Keratinocyte (primary cell): ENCODE measurements around the gene MEGF11. TPM values are rescaled to one million over a fixed set of nuclear protein-coding genes. Genes with fewer than 3 reads are reported as not detected.

ENCODE experiments used
- DNase-seq: peaks from one replicate; pipeline ENCODE4 v3.0.0-alpha.2; 2011; ENCODE audit warnings: low read depth, missing footprints, low spot score
- FAIRE-seq: peaks from 2 replicates; lab custom pipeline; 2011; peaks lifted over from hg19 to GRCh38; lab: Jason Lieb, UNC
- H2AFZ ChIP-seq: 2 replicates; pipeline ENCODE4 v1.6.0; 2012; ENCODE audit warnings: low read length, control low read depth, inconsistent platforms; ENCODE audit not compliant: control insufficient read depth
- H3K27ac ChIP-seq: 2 replicates; pipeline ENCODE4 v1.5.1; 2011; ENCODE audit warnings: low read length; ENCODE audit not compliant: control insufficient read depth, insufficient read depth
- H3K27me3 ChIP-seq: 3 replicates; pipeline ENCODE4 v1.6.0; 2011; ENCODE audit warnings: low read length; ENCODE audit not compliant: control insufficient read depth, insufficient read depth; ENCODE audit errors: extremely low read depth
- H3K36me3 ChIP-seq, 2 experiments: 2 replicates in 1 of 2; 3 replicates in 1 of 2; pipeline ENCODE4 v1.5.1; 2011; ENCODE audit warnings: low read length in 2 of 2, mild to moderate bottlenecking in 1 of 2; ENCODE audit not compliant: control insufficient read depth in 2 of 2, insufficient read depth in 2 of 2; ENCODE audit errors: extremely low read depth in 1 of 2
- H3K4me1 ChIP-seq: 3 replicates; pipeline ENCODE4 v1.5.1; 2011; ENCODE audit warnings: low read length; ENCODE audit not compliant: control insufficient read depth, insufficient read depth; ENCODE audit errors: extremely low read depth
- H3K4me2 ChIP-seq: 3 replicates; pipeline ENCODE4 v1.6.0; 2011; ENCODE audit warnings: low read depth, low read length; ENCODE audit not compliant: control insufficient read depth, insufficient read depth; ENCODE audit errors: extremely low read depth
- H3K4me3 ChIP-seq, 3 experiments: fragments of 200-600 bp in 1 of 3; sonication (generic) in 1 of 3; 2 replicates in 2 of 3; 3 replicates in 1 of 3; pipeline ENCODE4 v1.5.1; 2011 to 2016; ENCODE audit warnings: low read length in 3 of 3, mild to moderate bottlenecking in 3 of 3, control low read depth in 2 of 3, inconsistent platforms in 1 of 3, low read depth in 1 of 3, mixed read lengths in 1 of 3, mixed run types in 1 of 3, moderate library complexity in 1 of 3; ENCODE audit not compliant: control insufficient read depth in 2 of 3, insufficient read depth in 2 of 3; ENCODE audit errors: extremely low read depth in 1 of 3
- H3K79me2 ChIP-seq: 2 replicates; pipeline ENCODE4 v1.6.0; 2012; ENCODE audit warnings: low read length; ENCODE audit not compliant: control insufficient read depth, insufficient read depth
- H3K9ac ChIP-seq: 3 replicates; pipeline ENCODE4 v1.6.0; 2011; ENCODE audit warnings: low read length; ENCODE audit not compliant: control insufficient read depth, insufficient read depth; ENCODE audit errors: extremely low read depth
- H3K9me1 ChIP-seq: 3 replicates; pipeline ENCODE4 v1.6.0; 2011; ENCODE audit warnings: low read length; ENCODE audit not compliant: control insufficient read depth, insufficient read depth; ENCODE audit errors: extremely low read depth
- H3K9me3 ChIP-seq: 2 replicates; pipeline ENCODE4 v1.5.1; 2012; ENCODE audit warnings: low read depth, low read length; ENCODE audit not compliant: control insufficient read depth
- H4K20me1 ChIP-seq: 3 replicates; pipeline ENCODE4 v1.6.0; 2011; ENCODE audit warnings: low read length; ENCODE audit not compliant: control insufficient read depth, insufficient read depth; ENCODE audit errors: extremely low read depth
- EZH2 ChIP-seq: IDR thresholded peaks from one replicate; pipeline ENCODE4 v1.6.1; 2012; ENCODE audit warnings: inconsistent platforms, mild to moderate bottlenecking, low read length, moderate library complexity
- dilution Hi-C: fragments of 300-500 bp; cut with MboI; formaldehyde crosslinking; loops from one replicate; pipeline ENCODE4 v1.7.0; 2020; ENCODE audit warnings: low sequenced_read_pairs; ENCODE audit not compliant: extremely low pct_ligation_motif_present
- polyA plus RNA-seq, 5 experiments: library from polyadenylated mRNA; depleted of rRNA in 3 of 5; stranded (reverse) in 3 of 5; stranded (forward) in 1 of 5; unstranded in 1 of 5; fragments of >200 nt; gene quantifications; 1 replicate in 1 of 5; 2 replicates in 3 of 5; 3 replicates in 1 of 5; pipeline versions ENCODE4 v1.2.1 to v1.2.3, GENCODE V29; 2011 to 2012; ENCODE audit warnings: missing spikeins in 2 of 5, low read depth in 1 of 5, low replicate concordance in 1 of 5
- TF ChIP-seq, protein P1 (sequence below), 3 experiments: IDR thresholded peaks in 1 of 3; conservative IDR thresholded peaks in 1 of 3; optimal IDR thresholded peaks in 1 of 3; 2 replicates in 2 of 3; 3 replicates in 1 of 3; pipeline versions ENCODE3 to v1.5.1; 2011; ENCODE audit warnings: low read length in 3 of 3, mild to moderate bottlenecking in 3 of 3, moderate library complexity in 2 of 3, control low read depth in 1 of 3, inconsistent platforms in 1 of 3; ENCODE audit not compliant: insufficient read depth in 2 of 3; ENCODE audit errors: extremely low read depth in 1 of 3

The MEGF11 gene
- polyA plus RNA-seq, 1 donor (not counting 4 experiments of a cell fraction or from before 2014, with no cell fraction given), result not detected

DNA sequence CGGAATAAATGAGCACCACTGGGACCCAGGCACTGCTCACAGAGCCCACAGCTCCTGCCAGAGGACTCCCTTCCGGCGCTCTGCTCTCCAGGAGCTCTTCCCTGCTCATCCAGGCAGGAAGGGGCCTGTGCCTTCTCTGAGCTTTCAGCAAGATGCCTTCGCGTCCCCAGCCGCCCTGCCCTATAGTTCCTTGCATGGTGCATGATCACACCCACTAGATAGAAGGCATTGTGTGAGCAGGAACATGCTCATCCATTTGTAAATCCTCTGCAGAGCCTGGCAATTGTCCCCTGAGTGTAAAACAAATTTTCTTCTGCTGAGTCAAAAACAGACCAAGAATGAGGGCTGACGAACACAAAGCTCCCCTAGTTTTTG is 181.6 kb downstream of the MEGF11 start:
- DNase-seq, result no peak
- Histone ChIP-seq H3K27me3 (peaks cover 9% of the 10 kb centered on the region), H3K79me2 (no peaks in the 10 kb centered on the region), H3K4me1 (no peaks in the 10 kb centered on the region), H3K27ac (no peak overlapping the region), H3K36me3 (no peaks in the 10 kb centered on the region), H3K4me3 (no peak overlapping the region), H4K20me1 (no peaks in the 10 kb centered on the region), H3K4me2 (no peak overlapping the region), H3K9me1 (no peaks in the 10 kb centered on the region), H3K9ac (no peak overlapping the region), H2AFZ (no peak overlapping the region), H3K9me3 (no peaks in the 10 kb centered on the region)
- dilution Hi-C loops, result no loop called here
- no peak for FAIRE-seq
- no peak for TF ChIP-seq EZH2
- TF ChIP-seq, protein P1, sequence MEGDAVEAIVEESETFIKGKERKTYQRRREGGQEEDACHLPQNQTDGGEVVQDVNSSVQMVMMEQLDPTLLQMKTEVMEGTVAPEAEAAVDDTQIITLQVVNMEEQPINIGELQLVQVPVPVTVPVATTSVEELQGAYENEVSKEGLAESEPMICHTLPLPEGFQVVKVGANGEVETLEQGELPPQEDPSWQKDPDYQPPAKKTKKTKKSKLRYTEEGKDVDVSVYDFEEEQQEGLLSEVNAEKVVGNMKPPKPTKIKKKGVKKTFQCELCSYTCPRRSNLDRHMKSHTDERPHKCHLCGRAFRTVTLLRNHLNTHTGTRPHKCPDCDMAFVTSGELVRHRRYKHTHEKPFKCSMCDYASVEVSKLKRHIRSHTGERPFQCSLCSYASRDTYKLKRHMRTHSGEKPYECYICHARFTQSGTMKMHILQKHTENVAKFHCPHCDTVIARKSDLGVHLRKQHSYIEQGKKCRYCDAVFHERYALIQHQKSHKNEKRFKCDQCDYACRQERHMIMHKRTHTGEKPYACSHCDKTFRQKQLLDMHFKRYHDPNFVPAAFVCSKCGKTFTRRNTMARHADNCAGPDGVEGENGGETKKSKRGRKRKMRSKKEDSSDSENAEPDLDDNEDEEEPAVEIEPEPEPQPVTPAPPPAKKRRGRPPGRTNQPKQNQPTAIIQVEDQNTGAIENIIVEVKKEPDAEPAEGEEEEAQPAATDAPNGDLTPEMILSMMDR (optimal IDR thresholded peaks at IDR 0.05 in 1 of 3, IDR thresholded peaks at IDR 0.05 in 1 of 3, conservative IDR thresholded peaks at IDR 0.05 in 1 of 3; ENCODE audit: extremely low read depth in 1 of 3, insufficient read depth in 2 of 3, low read length in 3 of 3), result no peak

DNA sequence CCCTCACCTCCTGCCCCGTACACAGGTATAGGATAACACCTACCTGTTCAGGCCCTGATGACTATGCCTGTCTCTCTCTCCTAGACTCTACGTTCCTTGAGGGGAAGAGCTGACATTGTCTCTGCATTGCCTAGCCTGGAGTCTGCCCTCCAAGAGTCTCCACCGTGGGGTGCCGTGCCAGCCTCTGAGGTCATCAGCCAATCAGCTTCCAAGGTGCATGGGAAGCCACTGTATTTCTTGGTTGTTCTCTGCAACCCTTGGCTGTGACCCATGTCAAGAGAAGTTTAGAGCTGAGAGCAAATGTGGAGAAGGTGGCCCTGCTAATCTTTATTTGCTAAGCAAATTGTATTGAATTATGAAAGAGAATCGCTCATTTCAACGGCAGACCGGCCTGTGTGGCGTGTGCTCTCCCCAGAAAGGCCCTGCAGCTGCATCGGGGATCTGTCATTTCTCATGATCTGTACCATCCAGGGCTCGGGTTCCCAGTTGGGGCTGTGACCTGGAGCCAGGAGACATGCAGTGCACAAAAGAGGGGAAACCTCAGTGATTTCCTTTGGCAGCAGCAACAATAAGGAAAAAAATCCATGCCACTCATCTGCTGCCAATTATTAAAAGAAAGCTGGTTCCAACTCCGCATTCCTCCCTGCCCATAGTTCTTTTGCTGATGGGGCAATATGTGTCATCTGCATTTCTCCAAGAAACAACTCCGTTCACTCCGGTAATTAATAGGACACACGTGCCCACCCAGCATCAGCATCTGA is 182.2 kb downstream of the MEGF11 start:
- H3K36me3 ChIP-seq, result no peaks in the 10 kb centered on the region
- H2AFZ ChIP-seq, result no peak overlapping the region
- TF ChIP-seq, protein P1 (optimal IDR thresholded peaks at IDR 0.05 in 1 of 3, IDR thresholded peaks at IDR 0.05 in 1 of 3, conservative IDR thresholded peaks at IDR 0.05 in 1 of 3; ENCODE audit: extremely low read depth in 1 of 3, insufficient read depth in 2 of 3, low read length in 3 of 3), result no peak
- no peak for TF ChIP-seq EZH2
- no peaks in the 10 kb centered on the region for H3K9me1 ChIP-seq
- H3K4me1 ChIP-seq, result no peaks in the 10 kb centered on the region
- no peaks in the 10 kb centered on the region for H4K20me1 ChIP-seq
- H3K4me2 ChIP-seq, result no peak overlapping the region
- H3K4me3 ChIP-seq, result no peak overlapping the region
- FAIRE-seq (no peak), DNase-seq (no peak)
- peaks cover 9% of the 10 kb centered on the region for H3K27me3 ChIP-seq
- H3K79me2 ChIP-seq, result no peaks in the 10 kb centered on the region
- dilution Hi-C loops, result no loop called here
- no peak overlapping the region for H3K9ac ChIP-seq
- H3K9me3 ChIP-seq, result no peaks in the 10 kb centered on the region
- H3K27ac ChIP-seq, result no peak overlapping the region
